ENCODE results near the gene CD164. TPM values are rescaled to one million over a fixed set of nuclear protein-coding genes. Genes with fewer than 3 reads are reported as not detected.
A peak's percentile ranks its signal among the peaks of the same experiment; 100 is the strongest.

The CD164 gene
- total and polyA plus RNA-seq, 9 donors, result 129 to 215 (median 173) TPM

DNA sequence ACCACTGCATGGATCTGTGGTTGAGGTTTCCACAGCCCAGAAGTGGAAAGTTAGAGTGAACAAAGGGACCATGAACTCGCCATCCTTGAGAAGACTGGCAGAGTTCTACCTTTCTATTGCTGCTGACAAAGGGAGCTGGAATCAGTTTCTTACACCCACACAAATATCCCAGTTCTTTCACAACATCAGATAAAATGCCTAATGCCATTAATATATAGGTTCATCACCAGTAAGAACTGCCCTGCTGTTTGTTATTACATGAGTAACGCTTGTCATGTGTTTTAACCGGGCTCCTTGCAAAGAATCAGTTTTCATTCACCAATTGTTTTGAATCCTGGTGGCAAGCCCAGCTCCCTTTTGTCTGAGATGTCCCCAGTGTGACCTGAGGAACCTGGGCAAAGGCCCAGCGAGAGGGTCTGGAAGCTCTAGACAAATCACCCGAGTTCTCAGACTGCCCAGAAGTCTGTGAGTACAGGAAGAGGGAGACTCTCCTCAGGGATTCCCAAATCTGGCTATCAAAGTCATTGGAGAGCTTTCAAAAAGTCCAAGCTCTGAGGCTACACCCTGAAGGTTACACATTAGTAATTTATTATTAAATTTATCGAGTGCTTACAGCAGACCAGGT lies 7.5 kb upstream of the CD164 start:
- Histone ChIP-seq H3K36me3 (no peaks in the 10 kb centered on the region), H3K27ac (no peak overlapping the region)

DNA sequence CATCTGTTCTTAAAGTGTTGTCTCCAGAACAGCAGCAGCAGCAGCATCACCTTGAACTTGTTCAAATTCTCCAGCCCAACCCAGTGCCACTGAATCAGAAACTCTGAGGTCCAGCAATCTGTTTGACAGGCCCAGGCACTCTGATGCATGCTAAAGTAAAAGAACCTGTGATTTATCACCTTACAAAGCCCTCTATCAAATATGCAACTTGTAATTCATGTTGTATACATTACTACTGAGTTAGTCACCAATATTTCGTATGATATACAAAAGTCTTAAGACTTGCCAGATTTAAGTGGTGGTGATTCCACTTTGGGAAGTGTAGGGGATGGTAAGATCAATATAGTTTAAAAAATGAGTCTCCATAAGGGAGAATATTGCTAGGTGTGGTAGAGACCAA lies 6.0 kb upstream of the CD164 start:
- no peaks in the 10 kb centered on the region for H3K36me3 ChIP-seq
- H3K4me1 ChIP-seq (ENCODE audit: insufficient read depth), result no peaks in the 10 kb centered on the region
- H3K4me3 ChIP-seq, result no peak overlapping the region
- H3K27ac ChIP-seq, result no peak overlapping the region
- no peaks in the 10 kb centered on the region for H3K9me3 ChIP-seq
- H3K27me3 ChIP-seq, result no peaks in the 10 kb centered on the region
- no peak for DNase-seq
- intact Hi-C loops (cut with DNase I), result loop anchor here in 2 of 4 donors (10.0 kb wide), 2 partner anchors 203 to 293 kb away; partner anchors contain the start of genes CEP57L1 (in 2 of the 2) and SESN1 (in 2 of the 2)
- TF ChIP-seq EP300 (IDR thresholded peaks at IDR 0.05) (no peak), POLR2A (IDR thresholded peaks at IDR 0.05) (no peak)
- TF ChIP-seq, protein P1, sequence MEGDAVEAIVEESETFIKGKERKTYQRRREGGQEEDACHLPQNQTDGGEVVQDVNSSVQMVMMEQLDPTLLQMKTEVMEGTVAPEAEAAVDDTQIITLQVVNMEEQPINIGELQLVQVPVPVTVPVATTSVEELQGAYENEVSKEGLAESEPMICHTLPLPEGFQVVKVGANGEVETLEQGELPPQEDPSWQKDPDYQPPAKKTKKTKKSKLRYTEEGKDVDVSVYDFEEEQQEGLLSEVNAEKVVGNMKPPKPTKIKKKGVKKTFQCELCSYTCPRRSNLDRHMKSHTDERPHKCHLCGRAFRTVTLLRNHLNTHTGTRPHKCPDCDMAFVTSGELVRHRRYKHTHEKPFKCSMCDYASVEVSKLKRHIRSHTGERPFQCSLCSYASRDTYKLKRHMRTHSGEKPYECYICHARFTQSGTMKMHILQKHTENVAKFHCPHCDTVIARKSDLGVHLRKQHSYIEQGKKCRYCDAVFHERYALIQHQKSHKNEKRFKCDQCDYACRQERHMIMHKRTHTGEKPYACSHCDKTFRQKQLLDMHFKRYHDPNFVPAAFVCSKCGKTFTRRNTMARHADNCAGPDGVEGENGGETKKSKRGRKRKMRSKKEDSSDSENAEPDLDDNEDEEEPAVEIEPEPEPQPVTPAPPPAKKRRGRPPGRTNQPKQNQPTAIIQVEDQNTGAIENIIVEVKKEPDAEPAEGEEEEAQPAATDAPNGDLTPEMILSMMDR (IDR thresholded peaks at IDR 0.05), result no peak
- WGBS, 3 donors, result 70 to 85% (median 84%) methylated on average over 1 of the region's 1 CpG

More for the DNA sequence above, 7.5 kb upstream of the CD164 start:
- no peaks in the 10 kb centered on the region for H3K27me3 ChIP-seq
- no peak for DNase-seq
- H3K4me1 ChIP-seq (ENCODE audit: insufficient read depth), result no peaks in the 10 kb centered on the region
- no peak overlapping the region for H3K4me3 ChIP-seq
- no peaks in the 10 kb centered on the region for H3K9me3 ChIP-seq
- intact Hi-C loops (cut with DNase I), result loop anchor here in 2 of 4 donors (10.0 kb wide), 2 partner anchors 205 to 295 kb away; partner anchors contain the start of genes CEP57L1 (in 2 of the 2) and SESN1 (in 2 of the 2)
- TF ChIP-seq, protein P1 (IDR thresholded peaks at IDR 0.05), result no peak
- TF ChIP-seq EP300 (IDR thresholded peaks at IDR 0.05) (no peak), POLR2A (IDR thresholded peaks at IDR 0.05) (no peak)
- WGBS, 3 donors, result 68 to 73% (median 70%) methylated on average over 6 of the region's 6 CpGs

DNA sequence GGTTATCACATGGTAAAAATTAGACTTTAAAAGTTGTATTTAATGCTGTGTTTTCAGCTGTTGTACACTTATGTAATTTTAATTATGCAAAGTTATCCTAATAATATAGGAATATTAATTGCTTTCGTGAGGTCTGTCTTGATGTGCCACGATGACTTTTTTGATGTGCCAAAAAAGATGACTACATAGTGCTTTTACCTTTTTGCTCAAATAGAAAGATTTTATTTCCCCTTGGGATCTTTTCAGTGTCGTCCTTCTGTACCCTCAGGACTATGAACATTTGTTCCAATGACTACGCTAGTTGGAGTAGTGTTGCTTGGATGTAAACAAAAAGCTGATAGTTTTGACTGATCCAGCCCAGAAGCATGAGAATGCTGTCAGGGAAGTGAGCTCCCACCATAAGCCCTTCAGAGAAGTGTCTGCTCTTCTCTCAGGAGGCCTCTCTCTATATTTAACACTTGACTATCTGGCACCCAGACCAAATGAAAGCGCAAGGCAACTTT lies 1.2 kb upstream of the CD164 start:
- no peaks in the 10 kb centered on the region for H3K36me3 ChIP-seq
- no peaks in the 10 kb centered on the region for H3K27me3 ChIP-seq
- WGBS, 3 donors, result 4 to 12% (median 4%) methylated on average over 5 of the region's 5 CpGs
- H3K4me3 ChIP-seq, result peak overlapping the region; percentile 84
- H3K9me3 ChIP-seq, result no peaks in the 10 kb centered on the region
- peak overlapping the region; percentile 96 for H3K27ac ChIP-seq
- TF ChIP-seq, protein P1 (IDR thresholded peaks at IDR 0.05), result no peak
- TF ChIP-seq EP300 (IDR thresholded peaks at IDR 0.05), result no peak
- peaks cover 1% of the 10 kb centered on the region for H3K4me1 ChIP-seq (ENCODE audit: insufficient read depth)
- intact Hi-C loops (cut with DNase I), result loop anchor here in 2 of 4 donors (5.0 to 10.0 kb wide), 4 partner anchors 59 to 289 kb away; partner anchors contain the start of genes CEP57L1 (in 2 of the 2), SESN1 (in 2 of the 2), PPIL6 (in 1 of the 2) and SMPD2 (in 1 of the 2)
- DNase-seq, result no peak

DNA sequence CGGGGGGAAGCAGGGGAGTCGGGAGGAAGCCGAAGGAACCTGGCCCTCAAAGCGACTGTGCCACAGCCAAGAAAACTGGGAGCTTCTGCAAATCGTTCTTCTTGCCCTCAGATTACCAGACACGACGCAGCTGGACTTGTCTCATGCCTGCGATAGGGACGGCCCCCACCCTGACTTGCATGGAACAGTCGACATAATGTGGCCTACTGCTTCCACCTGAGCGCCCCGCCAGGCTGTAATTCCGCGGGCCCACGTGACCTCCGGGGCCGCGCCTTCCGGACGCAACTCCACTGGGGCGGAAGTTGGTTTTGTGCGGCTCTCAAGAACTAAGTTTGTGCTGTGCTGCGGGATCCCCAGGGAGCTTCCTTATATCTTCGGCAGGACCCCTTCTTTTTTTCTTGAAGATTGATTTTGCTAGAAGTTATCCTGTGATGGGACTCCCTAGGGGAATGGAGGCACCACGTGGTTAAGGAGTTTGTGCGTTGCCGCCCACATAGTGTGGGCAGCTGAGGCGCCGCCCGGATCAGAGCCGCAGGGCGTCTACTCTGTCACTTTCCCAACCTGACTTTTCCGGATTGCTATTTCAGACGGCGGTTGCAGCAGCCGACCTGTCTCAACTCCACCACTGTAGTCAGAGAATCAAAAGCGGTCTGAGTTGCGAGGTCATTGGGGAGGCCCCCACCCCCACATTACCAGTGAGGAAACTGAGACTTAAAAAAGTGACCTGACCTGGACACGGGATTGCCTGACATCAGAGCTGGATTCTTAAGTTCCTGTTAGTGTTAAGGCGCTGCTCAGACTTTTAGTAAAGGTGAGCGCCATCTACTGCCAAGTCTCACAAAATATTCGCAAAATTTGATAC lies 540 bp upstream of the CD164 start:
- peaks cover 1% of the 10 kb centered on the region for H3K4me1 ChIP-seq (ENCODE audit: insufficient read depth)
- no peaks in the 10 kb centered on the region for H3K27me3 ChIP-seq
- peak overlapping the region; percentile 84 for H3K4me3 ChIP-seq
- WGBS, 3 donors, result 0 to 1% (median 1%) methylated on average over 42 of the region's 42 CpGs
- no peaks in the 10 kb centered on the region for H3K9me3 ChIP-seq
- peak; percentile 92 to 94 (median 93) for DNase-seq
- intact Hi-C loops (cut with DNase I), result loop anchor here in 2 of 4 donors (5.0 to 10.0 kb wide), 4 partner anchors 59 to 288 kb away; partner anchors contain the start of genes CEP57L1 (in 2 of the 2), SESN1 (in 2 of the 2), PPIL6 (in 1 of the 2) and SMPD2 (in 1 of the 2)
- no peaks in the 10 kb centered on the region for H3K36me3 ChIP-seq
- TF ChIP-seq POLR2A (IDR thresholded peaks at IDR 0.05), result peak; percentile 21
- TF ChIP-seq EP300 (IDR thresholded peaks at IDR 0.05), result no peak
- TF ChIP-seq, protein P1 (IDR thresholded peaks at IDR 0.05), result peak in 2 of 3 donors; percentile 38 to 45
- peak overlapping the region; percentile 96 for H3K27ac ChIP-seq
